Measurements from ENCODE around the gene RRP1.

The RRP1 gene

GRCh38 chr21:43802713-43803313, 13.4 kb downstream of the RRP1 start:
- DNase-seq (ENCODE audit: low spot score), result no peak

- DNase-seq (ENCODE audit: low spot score), result no peak
These were observed 14.4 kb downstream of the RRP1 start for GRCh38 chr21:43803558-43804300.

- DNase-seq (ENCODE audit: low spot score), result no peak
These were observed 16.0 kb downstream of the RRP1 start for GRCh38 chr21:43805275-43805800.

GRCh38 chr21:43806017-43806710, 16.8 kb downstream of the RRP1 start:
- no peak for DNase-seq (ENCODE audit: low spot score)

GRCh38 chr21:43808367-43808766, 19.0 kb downstream of the RRP1 start:
- no peak for DNase-seq (ENCODE audit: low spot score)

GRCh38 chr21:43808832-43809251, 19.5 kb downstream of the RRP1 start:
- no peak for DNase-seq (ENCODE audit: low spot score)

GRCh38 chr21:43809346-43809799, 20.0 kb downstream of the RRP1 start:
- no peak for DNase-seq (ENCODE audit: low spot score)

- no peak for DNase-seq (ENCODE audit: low spot score)
These were observed 20.6 kb downstream of the RRP1 start for GRCh38 chr21:43809853-43810504.

- DNase-seq (ENCODE audit: low spot score), result peak; percentile 60
These were observed 21.3 kb downstream of the RRP1 start for GRCh38 chr21:43810505-43811261.

GRCh38 chr21:43811262-43812105, 22.1 kb downstream of the RRP1 start:
- no peak for DNase-seq (ENCODE audit: low spot score)

- no peak for DNase-seq (ENCODE audit: low spot score)
These were observed 22.9 kb downstream of the RRP1 start for GRCh38 chr21:43812139-43812821.

- DNase-seq (ENCODE audit: low spot score), result no peak
These were observed 23.7 kb downstream of the RRP1 start for GRCh38 chr21:43812957-43813655.

GRCh38 chr21:43813656-43813980, 24.2 kb downstream of the RRP1 start:
- DNase-seq (ENCODE audit: low spot score), result no peak

GRCh38 chr21:43814215-43815106, 25.1 kb downstream of the RRP1 start:
- no peak for DNase-seq (ENCODE audit: low spot score)

- no peak for DNase-seq (ENCODE audit: low spot score)
These were observed 25.8 kb downstream of the RRP1 start for GRCh38 chr21:43815107-43815613.

- no peak for DNase-seq (ENCODE audit: low spot score)
These were observed 26.6 kb downstream of the RRP1 start for GRCh38 chr21:43815991-43816390.

GRCh38 chr21:43816611-43817071, 27.3 kb downstream of the RRP1 start:
- DNase-seq (ENCODE audit: low spot score), result no peak

All from pons (tissue), 1 donor.